BLaER1 treated with 17β-estradiol and CSF1 and Interleukin-3, amounts not matched to agents 10 nM and 100 nM (cell line): ENCODE measurements around the gene PPP3R1.
A peak's percentile ranks its signal among the peaks of the same experiment; 100 is the strongest.

Source experiments
- H3K27ac ChIP-seq, 11 experiments: shearing (Covaris generic); formaldehyde crosslinking; 2 replicates each; pipeline ENCODE4 v1.8.1; 2022
- H3K27me3 ChIP-seq, 11 experiments: shearing (Covaris generic); formaldehyde crosslinking; 2 replicates each; pipeline ENCODE4 v1.8.1; 2022
- H3K36me3 ChIP-seq, 11 experiments: shearing (Covaris generic); formaldehyde crosslinking; 2 replicates each; pipeline ENCODE4 v1.8.1; 2022
- H3K4me1 ChIP-seq, 10 experiments: shearing (Covaris generic); formaldehyde crosslinking; 2 replicates each; pipeline ENCODE4 v1.8.1; 2022
- H3K4me2 ChIP-seq, 11 experiments: shearing (Covaris generic); formaldehyde crosslinking; 2 replicates each; pipeline ENCODE4 v1.8.1; 2022
- H3K4me3 ChIP-seq, 10 experiments: shearing (Covaris generic); formaldehyde crosslinking; 2 replicates each; pipeline ENCODE4 v1.8.1; 2022
- H3K9ac ChIP-seq, 11 experiments: shearing (Covaris generic); formaldehyde crosslinking; 2 replicates each; pipeline ENCODE4 v1.8.1; 2022
- H3K9me3 ChIP-seq, 11 experiments: shearing (Covaris generic); formaldehyde crosslinking; replicated peaks in 1 of 11; 2 replicates each; pipeline ENCODE4 v1.8.1; 2022
- H4K20me1 ChIP-seq, 11 experiments: shearing (Covaris generic); formaldehyde crosslinking; 2 replicates each; pipeline ENCODE4 v1.8.1; 2022
- Cebpa-rat ChIP-seq, 11 experiments: shearing (Covaris generic); IDR thresholded peaks; 2 replicates each; pipeline ENCODE4 v1.8.1; 2022

PPP3R1 gene

DNA sequence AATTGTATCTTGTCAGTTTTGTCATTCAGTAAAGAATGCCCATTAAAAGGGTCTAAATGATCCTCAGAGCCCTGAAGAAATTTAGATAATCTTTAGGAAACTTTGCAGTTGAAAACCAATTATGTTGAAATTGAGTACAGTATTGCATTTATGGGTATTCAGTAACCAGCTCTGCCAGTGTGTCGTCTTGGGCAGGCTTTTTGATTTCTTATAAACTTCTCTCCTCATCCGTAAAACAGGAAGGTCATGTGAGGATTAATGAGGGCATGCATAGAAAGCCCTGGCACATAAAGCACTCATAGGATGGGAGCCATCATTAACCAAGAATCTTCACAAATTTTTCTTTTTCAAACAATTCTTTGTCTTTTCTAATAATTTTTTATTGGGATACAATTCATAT, 79.8 kb downstream of the PPP3R1 start:
- H3K36me3 ChIP-seq = peaks cover 39 to 100% (median 93%) of the 10 kb centered on the region in 11 experiments
- H3K4me1 ChIP-seq = peaks cover 25 to 51% (median 38%) of the 10 kb centered on the region in 10 experiments
- H3K27ac ChIP-seq = peak overlapping the region in 2 of 11 experiments; percentile 45 to 48; a peak in 3 of 22 replicates
- H3K9me3 ChIP-seq = no peaks in the 10 kb centered on the region
- peaks cover 19 to 88% (median 62%) of the 10 kb centered on the region in 11 experiments; a peak in 19 of 22 replicates for H4K20me1 ChIP-seq
- H3K4me3 ChIP-seq = no peak overlapping the region
- TF ChIP-seq Cebpa-rat (IDR thresholded peaks at IDR 0.05) = no peak
- H3K27me3 ChIP-seq = no peaks in the 10 kb centered on the region
- H3K4me2 ChIP-seq = peak overlapping the region in 7 of 11 experiments; percentile 68 to 80 (median 74); a peak in 13 of 22 replicates
- no peak overlapping the region for H3K9ac ChIP-seq

DNA sequence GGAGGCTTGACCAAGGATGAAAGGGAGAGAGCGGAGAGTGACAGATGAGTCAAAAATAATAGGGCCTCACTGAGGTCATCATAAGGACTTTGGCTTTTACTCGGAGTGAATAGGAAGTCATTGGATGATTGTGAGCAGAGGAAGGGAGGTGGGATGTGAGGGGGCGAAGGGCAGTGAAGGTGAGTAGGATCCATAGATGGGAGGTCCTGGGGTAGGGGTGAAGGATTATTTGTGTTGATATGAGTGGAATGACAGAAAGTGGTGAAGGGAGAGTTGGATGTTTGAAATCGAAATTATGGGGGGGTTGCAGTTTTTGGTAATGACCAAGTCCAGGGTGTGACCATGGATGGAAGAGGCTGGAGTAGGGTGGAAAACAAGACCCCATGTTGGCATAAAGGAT, 80.6 kb downstream of the PPP3R1 start:
- Histone ChIP-seq H3K36me3 (peaks cover 35 to 100% (median 93%) of the 10 kb centered on the region in 11 experiments), H3K9ac (no peak overlapping the region), H3K4me3 (no peak overlapping the region), H3K27me3 (no peaks in the 10 kb centered on the region), H3K9me3 (no peaks in the 10 kb centered on the region), H3K4me2 (peak overlapping the region in 5 of 11 experiments; percentile 3 to 80 (median 76); a peak in 3 of 22 replicates), H3K27ac (no peak overlapping the region), H4K20me1 (peaks cover 10 to 88% (median 62%) of the 10 kb centered on the region in 11 experiments; a peak in 20 of 22 replicates), H3K4me1 (peaks cover 25 to 43% (median 33%) of the 10 kb centered on the region in 10 experiments)
- no peak for TF ChIP-seq Cebpa-rat (IDR thresholded peaks at IDR 0.05)

DNA sequence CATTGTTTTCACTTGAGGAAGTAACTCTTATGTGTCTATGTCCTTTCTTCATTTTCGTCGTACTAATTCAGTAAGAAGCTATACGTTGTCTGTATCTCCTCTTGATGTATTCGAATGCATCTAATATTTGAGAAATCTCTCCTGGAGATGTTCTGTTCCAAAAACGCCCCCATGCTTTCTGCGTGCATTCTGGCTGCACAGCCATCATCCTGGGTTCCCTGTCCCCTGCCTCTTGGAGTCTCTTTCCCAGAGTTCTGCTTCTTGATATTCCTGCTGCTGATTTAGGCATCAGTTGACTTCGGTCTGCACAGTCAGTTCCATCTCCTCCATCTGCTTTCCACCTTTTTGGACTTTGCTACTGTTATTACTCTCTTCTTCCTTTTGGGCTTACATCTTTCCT, 81.2 kb downstream of the PPP3R1 start:
- H3K4me3 ChIP-seq = no peak overlapping the region
- H3K4me2 ChIP-seq = 0 out of 22 replicates have a peak overlapping the region, but pooled peaks of 1 of the 11 experiments have one; percentile 72
- no peaks in the 10 kb centered on the region for H3K9me3 ChIP-seq
- no peak overlapping the region for H3K9ac ChIP-seq
- H3K27me3 ChIP-seq = no peaks in the 10 kb centered on the region
- TF ChIP-seq Cebpa-rat (IDR thresholded peaks at IDR 0.05) = no peak
- peaks cover 35 to 100% (median 93%) of the 10 kb centered on the region in 11 experiments for H3K36me3 ChIP-seq
- H3K27ac ChIP-seq = no peak overlapping the region
- peaks cover 25 to 44% (median 32%) of the 10 kb centered on the region in 10 experiments for H3K4me1 ChIP-seq
- peaks cover 5 to 88% (median 68%) of the 10 kb centered on the region in 11 experiments; a peak in 20 of 22 replicates for H4K20me1 ChIP-seq

DNA sequence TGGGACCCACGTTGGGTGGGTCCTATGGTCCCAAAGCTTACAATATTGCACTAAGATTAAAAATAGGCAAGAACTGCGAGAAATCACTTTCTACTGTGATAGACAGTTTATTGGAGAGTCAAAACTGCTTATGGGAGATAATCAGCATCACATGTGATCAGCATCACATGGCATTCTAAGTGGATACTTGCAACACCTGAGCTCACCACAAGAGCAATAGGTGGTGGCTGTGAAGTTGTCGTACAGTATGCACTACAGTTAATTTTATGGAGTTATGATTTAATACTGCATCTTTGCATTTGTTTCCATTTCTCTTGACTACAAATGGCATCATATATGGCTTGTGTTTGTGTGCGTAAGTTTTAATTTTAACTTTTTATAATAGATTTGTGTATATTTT, 83.0 kb downstream of the PPP3R1 start:
- Histone ChIP-seq H3K9me3 (no peaks in the 10 kb centered on the region), H3K27ac (no peak overlapping the region), H4K20me1 (peaks cover 5 to 95% (median 68%) of the 10 kb centered on the region in 11 experiments; a peak in 20 of 22 replicates), H3K27me3 (no peaks in the 10 kb centered on the region), H3K9ac (no peak overlapping the region), H3K36me3 (peaks cover 24 to 100% (median 90%) of the 10 kb centered on the region in 11 experiments), H3K4me3 (no peak overlapping the region), H3K4me1 (peaks cover 25 to 46% (median 31%) of the 10 kb centered on the region in 10 experiments), H3K4me2 (no peak overlapping the region)
- no peak for TF ChIP-seq Cebpa-rat (IDR thresholded peaks at IDR 0.05)

DNA sequence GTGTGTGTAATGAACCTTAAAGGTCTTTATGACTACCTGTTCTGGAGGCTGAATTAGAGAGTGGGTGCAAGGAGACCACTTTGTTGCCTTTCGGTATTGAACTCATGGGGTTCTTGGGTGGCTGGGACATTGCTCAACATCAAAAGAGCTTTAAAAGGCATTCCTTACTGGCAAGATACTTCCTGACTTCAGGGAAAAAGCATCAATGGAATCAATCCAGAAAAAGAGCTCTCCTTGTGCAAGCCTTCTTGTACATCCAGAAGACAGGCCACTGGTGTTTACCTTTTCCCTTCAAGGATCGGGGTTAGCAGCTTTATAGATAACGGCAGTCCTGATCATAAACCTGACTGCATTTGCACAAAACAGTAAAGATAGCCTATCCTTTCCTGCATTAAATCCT, 85.1 kb downstream of the PPP3R1 start:
- Histone ChIP-seq H3K4me3 (no peak overlapping the region), H3K27me3 (no peaks in the 10 kb centered on the region), H3K27ac (no peak overlapping the region), H3K9ac (no peak overlapping the region), H3K4me2 (no peak overlapping the region), H4K20me1 (peaks cover 0 to 94% (median 58%) of the 10 kb centered on the region in 11 experiments; a peak in 19 of 22 replicates), H3K9me3 (no peaks in the 10 kb centered on the region), H3K4me1 (peaks cover 5 to 25% (median 11%) of the 10 kb centered on the region in 10 experiments; a peak in 14 of 20 replicates), H3K36me3 (peaks cover 45 to 100% (median 95%) of the 10 kb centered on the region in 11 experiments)
- no peak for TF ChIP-seq Cebpa-rat (IDR thresholded peaks at IDR 0.05)

DNA sequence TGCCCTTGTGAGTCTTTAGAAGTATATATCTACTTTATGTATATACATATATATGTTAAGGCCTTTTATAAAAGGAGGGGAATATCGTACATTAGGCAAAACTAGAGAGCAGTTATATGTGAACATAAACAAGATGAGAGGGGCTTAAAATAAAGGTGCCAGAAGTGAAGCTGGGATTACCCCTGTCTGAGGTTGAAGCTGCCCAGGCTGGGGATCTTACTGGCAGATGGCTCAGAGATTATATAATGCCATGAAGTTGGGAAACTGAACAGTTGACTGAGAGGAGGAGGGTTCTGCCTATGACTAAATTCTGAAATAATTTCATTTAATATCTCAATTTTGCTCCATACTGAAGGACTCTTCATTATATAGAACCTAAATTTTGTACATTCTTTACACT, 88.7 kb downstream of the PPP3R1 start:
- Histone ChIP-seq H3K9me3 (no peaks in the 10 kb centered on the region), H3K4me2 (no peak overlapping the region), H3K36me3 (peaks cover 53 to 97% (median 88%) of the 10 kb centered on the region in 11 experiments), H3K9ac (no peak overlapping the region), H3K27me3 (no peaks in the 10 kb centered on the region), H3K4me1 (peaks cover 10 to 26% (median 14%) of the 10 kb centered on the region in 10 experiments; a peak in 19 of 20 replicates), H3K27ac (no peak overlapping the region), H3K4me3 (no peak overlapping the region), H4K20me1 (peaks cover 0 to 93% (median 38%) of the 10 kb centered on the region in 11 experiments; a peak in 16 of 22 replicates)
- no peak for TF ChIP-seq Cebpa-rat (IDR thresholded peaks at IDR 0.05)

DNA sequence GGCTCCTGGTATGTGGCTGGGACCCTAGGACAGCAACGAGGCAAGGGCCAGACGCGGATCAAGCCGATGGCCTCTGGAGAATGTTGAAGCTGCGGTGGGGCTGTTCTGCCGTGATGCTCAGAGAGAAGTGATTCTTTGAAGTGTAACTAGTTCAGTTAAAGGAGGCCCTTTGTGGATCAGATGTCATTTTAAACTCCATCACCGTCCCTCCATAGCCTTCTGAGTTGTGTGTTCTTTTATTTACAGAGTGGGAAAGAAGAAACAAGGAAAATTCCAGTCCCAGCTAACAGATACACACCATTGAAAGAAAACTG, 94.2 kb downstream of the PPP3R1 start:
- Histone ChIP-seq H3K4me1 (peaks cover 29 to 43% (median 37%) of the 10 kb centered on the region in 10 experiments), H3K27me3 (no peaks in the 10 kb centered on the region), H3K4me2 (peak overlapping the region; percentile 73 to 96 (median 86)), H3K27ac (peak overlapping the region; percentile 90 to 99 (median 93)), H3K9ac (peak overlapping the region; percentile 86 to 99 (median 93)), H3K4me3 (peak overlapping the region; percentile 77 to 98 (median 92)), H3K9me3 (no peaks in the 10 kb centered on the region), H3K36me3 (peaks cover 29 to 52% (median 40%) of the 10 kb centered on the region in 11 experiments), H4K20me1 (peaks cover 0 to 44% (median 5%) of the 10 kb centered on the region in 11 experiments; a peak in 8 of 22 replicates)
- TF ChIP-seq Cebpa-rat (IDR thresholded peaks at IDR 0.05) = no peak

DNA sequence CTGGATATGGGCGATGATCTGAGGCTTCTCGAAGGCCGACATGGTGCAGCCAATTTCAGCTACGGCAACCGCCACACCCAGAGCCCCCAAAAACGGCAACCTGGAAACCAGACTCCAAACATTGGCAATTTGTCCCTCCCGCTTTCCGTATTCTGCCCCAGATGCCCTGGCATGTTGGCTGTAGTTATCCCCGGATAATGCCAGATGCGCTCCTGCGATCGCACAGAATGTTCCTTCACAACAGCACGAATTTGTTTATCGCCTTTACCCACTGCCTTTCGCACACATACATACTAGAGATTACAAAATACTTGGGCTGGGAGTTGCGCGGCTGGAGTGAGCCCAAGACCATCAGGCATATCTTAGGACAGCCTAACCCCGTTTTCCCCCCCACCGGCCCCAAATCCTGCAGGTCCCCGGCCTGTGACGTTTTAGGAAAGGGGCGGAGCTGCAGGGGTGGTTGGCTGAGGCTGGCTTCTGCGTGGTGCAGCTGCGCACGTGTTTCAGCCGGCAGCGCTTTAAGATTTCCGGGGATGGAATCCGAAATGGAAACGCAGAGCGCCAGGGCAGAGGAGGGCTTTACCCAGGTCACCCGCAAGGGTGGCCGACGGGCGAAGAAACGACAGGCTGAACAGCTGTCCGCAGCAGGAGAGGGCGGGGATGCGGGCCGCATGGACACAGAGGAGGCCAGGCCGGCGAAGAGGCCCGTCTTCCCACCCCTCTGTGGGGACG, 94.8 kb downstream of the PPP3R1 start, which contains the start of gene PNO1:
Gene PNO1, plus strand, starts transcription at position 487 of the 732 bp plus-strand sequence. Its CDS starts 47 bp downstream, at position 534.
- Histone ChIP-seq H3K4me2 (peak within 1 kb of the TSS; percentile 73 to 99 (median 89)), H3K36me3 (peaks cover 24 to 46% (median 34%) of the 10 kb centered on the region in 11 experiments), H3K9ac (peak within 1 kb of the TSS; percentile 86 to 99 (median 93)), H3K4me1 (peaks cover 34 to 49% (median 43%) of the 10 kb centered on the region in 10 experiments), H3K9me3 (no peaks in the 10 kb centered on the region), H3K27ac (peak within 1 kb of the TSS; percentile 90 to 99 (median 93)), H3K4me3 (peak within 1 kb of the TSS; percentile 77 to 98 (median 92)), H4K20me1 (peaks cover 0 to 44% (median 5%) of the 10 kb centered on the region in 11 experiments; a peak in 8 of 22 replicates), H3K27me3 (no peaks in the 10 kb centered on the region)
- TF ChIP-seq Cebpa-rat (IDR thresholded peaks at IDR 0.05) = no peak

DNA sequence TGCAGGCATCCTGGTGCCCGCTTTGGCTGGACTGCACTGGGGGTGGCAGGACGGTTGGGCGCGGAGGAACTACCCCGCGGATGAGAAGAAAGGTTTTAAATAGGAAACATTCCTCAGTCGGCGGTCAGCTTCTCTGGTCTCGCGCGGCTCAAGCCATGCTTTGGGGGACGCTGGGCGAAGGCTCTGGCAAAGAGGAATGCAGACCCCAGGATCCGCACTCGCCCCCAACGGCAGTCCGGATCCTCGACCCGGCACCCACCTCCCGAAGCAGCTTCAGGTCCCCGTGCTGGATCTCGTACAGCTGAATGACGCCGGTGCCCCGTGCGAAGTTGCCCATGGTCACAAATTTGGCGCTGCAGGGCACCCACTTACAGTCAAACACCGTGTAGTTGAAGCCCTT, 95.3 kb downstream of the PPP3R1 start:
- Histone ChIP-seq H3K9me3 (no peaks in the 10 kb centered on the region), H3K9ac (peak overlapping the region; percentile 86 to 99 (median 93)), H3K4me3 (peak overlapping the region; percentile 77 to 98 (median 92)), H4K20me1 (peaks cover 0 to 39% (median 5%) of the 10 kb centered on the region in 11 experiments; a peak in 8 of 22 replicates), H3K36me3 (peaks cover 18 to 41% (median 29%) of the 10 kb centered on the region in 11 experiments), H3K27me3 (no peaks in the 10 kb centered on the region), H3K27ac (peak overlapping the region; percentile 90 to 99 (median 93)), H3K4me1 (peaks cover 40 to 54% (median 48%) of the 10 kb centered on the region in 10 experiments), H3K4me2 (peak overlapping the region; percentile 73 to 99 (median 87))
- no peak for TF ChIP-seq Cebpa-rat (IDR thresholded peaks at IDR 0.05)
